Astrocyte (in vitro differentiated cells and primary cell): Measurements from ENCODE around the gene USP34. TPM values are rescaled to one million over a fixed set of nuclear protein-coding genes. Genes with fewer than 3 reads are reported as not detected.

Experiments used
- DNase-seq: peaks from one replicate; pipeline ENCODE4 v3.0.0-alpha.2; 2010; ENCODE audit warnings: low read depth
- FAIRE-seq: peaks from 2 replicates; lab custom pipeline; 2011; peaks lifted over from hg19 to GRCh38; lab: Jason Lieb, UNC
- H2AFZ ChIP-seq: 2 replicates; pipeline ENCODE4 v1.6.0; 2012; ENCODE audit warnings: low read depth, low read length, inconsistent platforms
- H3K27ac ChIP-seq: 2 replicates; pipeline ENCODE4 v1.5.1; 2011; ENCODE audit warnings: low read depth, low read length, inconsistent platforms
- H3K27me3 ChIP-seq: 2 replicates; pipeline ENCODE4 v1.6.0; 2011; ENCODE audit warnings: low read length, inconsistent platforms; ENCODE audit not compliant: insufficient read depth
- H3K36me3 ChIP-seq: 2 replicates; pipeline ENCODE4 v1.5.1; 2011; ENCODE audit warnings: low read length, inconsistent platforms; ENCODE audit not compliant: insufficient read depth
- H3K4me1 ChIP-seq: 2 replicates; pipeline ENCODE4 v1.5.1; 2011; ENCODE audit warnings: low read length, inconsistent platforms; ENCODE audit not compliant: insufficient read depth
- H3K4me2 ChIP-seq: 2 replicates; pipeline ENCODE4 v1.6.0; 2012; ENCODE audit warnings: low read length, inconsistent platforms
- H3K4me3 ChIP-seq: 2 replicates; pipeline ENCODE4 v1.5.1; 2011; ENCODE audit warnings: low read depth, mild to moderate bottlenecking, low read length, inconsistent platforms; ENCODE audit not compliant: insufficient read depth
- H3K79me2 ChIP-seq: 2 replicates; pipeline ENCODE4 v1.6.0; 2012; ENCODE audit warnings: mild to moderate bottlenecking, low read length, inconsistent platforms; ENCODE audit not compliant: insufficient read depth
- H3K9ac ChIP-seq: 2 replicates; pipeline ENCODE4 v1.6.0; 2012; ENCODE audit warnings: mild to moderate bottlenecking, low read length, inconsistent platforms
- H3K9me3 ChIP-seq: 2 replicates; pipeline ENCODE4 v1.5.1; 2012; ENCODE audit warnings: low read depth, mild to moderate bottlenecking, low read length, inconsistent platforms; ENCODE audit not compliant: insufficient read depth
- H4K20me1 ChIP-seq: 2 replicates; pipeline ENCODE4 v1.6.0; 2012; ENCODE audit warnings: low read length, inconsistent platforms; ENCODE audit not compliant: insufficient read depth
- H3K27ac Mint-ChIP-seq: one replicate; pipeline ENCODE4 v1.8.0; 2021; ENCODE audit warnings: mild to moderate bottlenecking, mixed read lengths; ENCODE audit not compliant: unreplicated experiment
- H3K27me3 Mint-ChIP-seq: one replicate; pipeline ENCODE4 v1.8.0; 2021; ENCODE audit warnings: low read depth, mixed read lengths; ENCODE audit not compliant: unreplicated experiment
- H3K36me3 Mint-ChIP-seq: one replicate; pipeline ENCODE4 v1.8.0; 2021; ENCODE audit warnings: low read depth, mixed read lengths; ENCODE audit not compliant: unreplicated experiment
- H3K4me1 Mint-ChIP-seq: one replicate; pipeline ENCODE4 v1.8.0; 2021; ENCODE audit warnings: low read depth, mixed read lengths; ENCODE audit not compliant: unreplicated experiment
- H3K4me3 Mint-ChIP-seq: one replicate; pipeline ENCODE4 v1.8.0; 2021; ENCODE audit warnings: mild to moderate bottlenecking, moderate library complexity, mixed read lengths; ENCODE audit not compliant: unreplicated experiment
- H3K9me3 Mint-ChIP-seq: one replicate; pipeline ENCODE4 v1.8.0; 2021; ENCODE audit warnings: mild to moderate bottlenecking, mixed read lengths; ENCODE audit not compliant: unreplicated experiment
- CTCF ChIP-seq: IDR thresholded peaks from 2 replicates; pipeline ENCODE4 v1.5.1; 2011; ENCODE audit warnings: low read depth, mild to moderate bottlenecking, inconsistent platforms, low read length, moderate library complexity; ENCODE audit not compliant: insufficient read depth
- EZH2 ChIP-seq: IDR thresholded peaks from 2 replicates; pipeline ENCODE4 v1.6.1; 2012; ENCODE audit warnings: mild to moderate bottlenecking, low read length, inconsistent platforms; ENCODE audit not compliant: insufficient read depth
- total RNA-seq: library from RNA; stranded (reverse); gene quantifications from 2 replicates; pipeline ENCODE4 v1.2.1, GENCODE V29; 2021

Gene USP34
- total RNA-seq, 1 donor from 2014 or later: 99.9 TPM

GRCh38 chr2:61241266-61241665 lies 229.6 kb downstream of the USP34 start:
- no peak overlapping the region for H3K27ac ChIP-seq
- H3K27me3 ChIP-seq: no peaks in the 10 kb centered on the region
- DNase-seq: no peak

GRCh38 chr2:61238219-61239012 lies 232.5 kb downstream of the USP34 start:
- no peak for DNase-seq
- no peaks in the 10 kb centered on the region for H3K9me3 ChIP-seq
- Mint-ChIP-seq H3K27ac (no peak overlapping the region), H3K4me3 (no peak overlapping the region), H3K9me3 (no peaks in the 10 kb centered on the region), H3K27me3 (no peaks in the 10 kb centered on the region), H3K36me3 (peaks cover 16% of the 10 kb centered on the region), H3K4me1 (no peaks in the 10 kb centered on the region)
- H3K4me1 ChIP-seq: no peaks in the 10 kb centered on the region
- H3K4me3 ChIP-seq: no peak overlapping the region
- no peak overlapping the region for H3K27ac ChIP-seq
- H4K20me1 ChIP-seq: no peaks in the 10 kb centered on the region
- no peak overlapping the region for H3K9ac ChIP-seq
- TF ChIP-seq EZH2 (no peak), CTCF (no peak)
- H3K36me3 ChIP-seq: peaks cover 16% of the 10 kb centered on the region
- no peaks in the 10 kb centered on the region for H3K27me3 ChIP-seq
- no peak overlapping the region for H3K4me2 ChIP-seq
- no peak for FAIRE-seq
- no peak overlapping the region for H2AFZ ChIP-seq
- no peaks in the 10 kb centered on the region for H3K79me2 ChIP-seq

More at GRCh38 chr2:61241266-61241665, 229.6 kb downstream of the USP34 start:
- Histone ChIP-seq H3K9me3 (no peaks in the 10 kb centered on the region), H3K9ac (no peak overlapping the region), H2AFZ (no peak overlapping the region), H4K20me1 (no peaks in the 10 kb centered on the region), H3K4me1 (no peaks in the 10 kb centered on the region), H3K79me2 (no peaks in the 10 kb centered on the region), H3K4me2 (no peak overlapping the region), H3K4me3 (no peak overlapping the region), H3K36me3 (peaks cover 11% of the 10 kb centered on the region)
- H3K4me3 Mint-ChIP-seq: no peak overlapping the region
- H3K4me1 Mint-ChIP-seq: no peaks in the 10 kb centered on the region
- H3K36me3 Mint-ChIP-seq: peaks cover 9% of the 10 kb centered on the region
- FAIRE-seq: no peak
- no peaks in the 10 kb centered on the region for H3K9me3 Mint-ChIP-seq
- no peaks in the 10 kb centered on the region for H3K27me3 Mint-ChIP-seq
- H3K27ac Mint-ChIP-seq: no peak overlapping the region
- TF ChIP-seq EZH2 (no peak), CTCF (no peak)

GRCh38 chr2:61235716-61236115 lies 235.2 kb downstream of the USP34 start:
- H3K36me3 Mint-ChIP-seq: peaks cover 13% of the 10 kb centered on the region

More at GRCh38 chr2:61235716-61236115, 235.2 kb downstream of the USP34 start:
- no peaks in the 10 kb centered on the region for H3K4me1 Mint-ChIP-seq
- no peaks in the 10 kb centered on the region for H3K9me3 Mint-ChIP-seq
- TF ChIP-seq CTCF: no peak
- TF ChIP-seq EZH2: no peak
- Histone ChIP-seq H3K9me3 (no peaks in the 10 kb centered on the region), H2AFZ (no peak overlapping the region), H3K27ac (no peak overlapping the region), H3K4me3 (no peak overlapping the region), H4K20me1 (no peaks in the 10 kb centered on the region), H3K9ac (no peak overlapping the region), H3K27me3 (no peaks in the 10 kb centered on the region), H3K79me2 (no peaks in the 10 kb centered on the region), H3K4me2 (no peak overlapping the region), H3K36me3 (peaks cover 12% of the 10 kb centered on the region), H3K4me1 (no peaks in the 10 kb centered on the region)
- no peak for FAIRE-seq
- no peaks in the 10 kb centered on the region for H3K27me3 Mint-ChIP-seq
- DNase-seq: no peak
- no peak overlapping the region for H3K27ac Mint-ChIP-seq
- H3K4me3 Mint-ChIP-seq: no peak overlapping the region
